ENCODE results near the gene TTF1. TPM values are rescaled to one million over a fixed set of nuclear protein-coding genes. Genes with fewer than 3 reads are reported as not detected.

Gene TTF1
- total and polyA plus RNA-seq, 10 donors = 12.1 to 24.2 (median 16.2) TPM

- H3K27me3 ChIP-seq (replicated peaks in 1 of 7) = peaks cover 0 to 82% (median 3%) of the 10 kb centered on the region in 7 donors
- no peak for DNase-seq
- 41 to 50% (median 45%) methylated on average over 17 of the region's 17 CpGs for WGBS, 5 donors
- intact Hi-C loops (cut with DNase I; ENCODE audit: low total_unique reads) = no loop called here
- H3K4me1 ChIP-seq = no peaks in the 10 kb centered on the region
- no peaks in the 10 kb centered on the region for H3K9me3 ChIP-seq
- no peak for TF ChIP-seq CTCF (IDR thresholded peaks at IDR 0.05 in 8 of 11, conservative IDR thresholded peaks at IDR 0.05 in 3 of 11)
- TF ChIP-seq POLR2AphosphoS5 (IDR thresholded peaks at IDR 0.05) = no peak
- no peak for TF ChIP-seq POLR2A (IDR thresholded peaks at IDR 0.05)
- no peak overlapping the region for H3K27ac ChIP-seq
- H3K4me3 ChIP-seq = no peak overlapping the region
- H3K36me3 ChIP-seq = no peaks in the 10 kb centered on the region
Measured at GRCh38 chr9:132426639-132427414, 20.2 kb upstream of the TTF1 start.

- Histone ChIP-seq H3K4me1 (no peaks in the 10 kb centered on the region), H3K27ac (no peak overlapping the region), H3K4me3 (no peak overlapping the region), H3K27me3 (replicated peaks in 1 of 7) (peaks cover 0 to 83% (median 3%) of the 10 kb centered on the region in 7 donors), H3K36me3 (no peaks in the 10 kb centered on the region), H3K9me3 (no peaks in the 10 kb centered on the region)
- TF ChIP-seq POLR2AphosphoS5 (IDR thresholded peaks at IDR 0.05) = no peak
- TF ChIP-seq CTCF (IDR thresholded peaks at IDR 0.05 in 8 of 11, conservative IDR thresholded peaks at IDR 0.05 in 3 of 11) = no peak
- no peak for TF ChIP-seq POLR2A (IDR thresholded peaks at IDR 0.05)
- intact Hi-C loops (cut with DNase I; ENCODE audit: low total_unique reads) = no loop called here
- WGBS, 5 donors = 51 to 60% (median 57%) methylated on average over 7 of the region's 7 CpGs
- no peak for DNase-seq
Measured at GRCh38 chr9:132425675-132426062, 19.0 kb upstream of the TTF1 start.

- no peak for DNase-seq
- no peaks in the 10 kb centered on the region for H3K36me3 ChIP-seq
- H3K9me3 ChIP-seq = no peaks in the 10 kb centered on the region
- peaks cover 0 to 86% (median 3%) of the 10 kb centered on the region in 7 donors for H3K27me3 ChIP-seq (replicated peaks in 1 of 7)
- no peak overlapping the region for H3K4me3 ChIP-seq
- no peak for TF ChIP-seq POLR2AphosphoS5 (IDR thresholded peaks at IDR 0.05)
- intact Hi-C loops (cut with DNase I; ENCODE audit: low total_unique reads) = no loop called here
- no peak overlapping the region for H3K27ac ChIP-seq
- no peaks in the 10 kb centered on the region for H3K4me1 ChIP-seq
- 42 to 65% (median 55%) methylated on average over 22 of the region's 22 CpGs for WGBS, 5 donors
Measured at GRCh38 chr9:132424857-132425674, 18.4 kb upstream of the TTF1 start.

GRCh38 chr9:132423503-132423902 lies 16.9 kb upstream of the TTF1 start:
- no peak for DNase-seq
- no peaks in the 10 kb centered on the region for H3K36me3 ChIP-seq
- no peaks in the 10 kb centered on the region for H3K9me3 ChIP-seq
- TF ChIP-seq POLR2A (IDR thresholded peaks at IDR 0.05) = no peak
- TF ChIP-seq CTCF (IDR thresholded peaks at IDR 0.05 in 8 of 11, conservative IDR thresholded peaks at IDR 0.05 in 3 of 11) = no peak
- TF ChIP-seq POLR2AphosphoS5 (IDR thresholded peaks at IDR 0.05) = no peak
- intact Hi-C loops (cut with DNase I; ENCODE audit: low total_unique reads) = no loop called here
- H3K27me3 ChIP-seq (replicated peaks in 1 of 7) = peaks cover 0 to 88% (median 4%) of the 10 kb centered on the region in 7 donors
- 70 to 83% (median 82%) methylated on average over 5 of the region's 5 CpGs for WGBS, 5 donors
- H3K4me1 ChIP-seq = no peaks in the 10 kb centered on the region
- no peak overlapping the region for H3K27ac ChIP-seq
- no peak overlapping the region for H3K4me3 ChIP-seq

Data from spleen (tissue), 11 donors.